ENCODE data around the gene KIF5B.

- no peak for TF ChIP-seq CTCF (IDR thresholded peaks at IDR 0.05)
- TF ChIP-seq POLR2A (IDR thresholded peaks at IDR 0.05), result no peak
- TF ChIP-seq EP300 (IDR thresholded peaks at IDR 0.05), result no peak
Measured at GRCh38 chr10:32091046-32091445, 34.8 kb upstream of the KIF5B start.
